Mucosa of stomach (tissue), 1 donor: ENCODE results near the gene ZBTB20.

Experiments used
- H3K27me3 ChIP-seq: one replicate; pipeline ENCODE4 v1.7.0; 2013; ENCODE audit warnings: mild to moderate bottlenecking, low read length; ENCODE audit not compliant: control insufficient read depth, insufficient read depth
- H3K36me3 ChIP-seq: one replicate; pipeline ENCODE4 v1.7.0; 2013; ENCODE audit warnings: low read length; ENCODE audit not compliant: control insufficient read depth, insufficient read depth
- H3K4me1 ChIP-seq: one replicate; pipeline ENCODE4 v1.7.0; 2013; ENCODE audit warnings: mild to moderate bottlenecking, low read length; ENCODE audit not compliant: control insufficient read depth, insufficient read depth
- H3K4me3 ChIP-seq: one replicate; pipeline ENCODE4 v1.7.0; 2013; ENCODE audit warnings: low read length
- H3K9ac ChIP-seq: one replicate; pipeline ENCODE4 v1.7.0; 2013; ENCODE audit warnings: mild to moderate bottlenecking, low read length, moderate library complexity
- H3K9me3 ChIP-seq: one replicate; pipeline ENCODE4 v1.7.0; 2013; ENCODE audit warnings: mild to moderate bottlenecking, low read length, moderate library complexity; ENCODE audit not compliant: control insufficient read depth
- donor health status: Pancreatic carcinoma.

ZBTB20 gene

GRCh38 chr3:114741066-114741465, 406.0 kb downstream of the ZBTB20 start:
- Histone ChIP-seq H3K9me3 (no peaks in the 10 kb centered on the region), H3K36me3 (no peaks in the 10 kb centered on the region), H3K4me1 (peaks cover 6% of the 10 kb centered on the region), H3K9ac (no peak overlapping the region), H3K27me3 (no peaks in the 10 kb centered on the region), H3K4me3 (no peak overlapping the region)

GRCh38 chr3:114739627-114740026, 407.5 kb downstream of the ZBTB20 start:
- Histone ChIP-seq H3K9me3 (no peaks in the 10 kb centered on the region), H3K9ac (no peak overlapping the region)

GRCh38 chr3:114732353-114732752, 414.7 kb downstream of the ZBTB20 start:
- Histone ChIP-seq H3K27me3 (no peaks in the 10 kb centered on the region), H3K9me3 (no peaks in the 10 kb centered on the region), H3K9ac (no peak overlapping the region), H3K36me3 (no peaks in the 10 kb centered on the region), H3K4me3 (no peak overlapping the region), H3K4me1 (no peaks in the 10 kb centered on the region)

More at GRCh38 chr3:114739627-114740026, 407.5 kb downstream of the ZBTB20 start:
- Histone ChIP-seq H3K27me3 (no peaks in the 10 kb centered on the region), H3K4me3 (no peak overlapping the region), H3K4me1 (no peaks in the 10 kb centered on the region), H3K36me3 (no peaks in the 10 kb centered on the region)

GRCh38 chr3:114730397-114730796, 416.7 kb downstream of the ZBTB20 start:
- Histone ChIP-seq H3K27me3 (no peaks in the 10 kb centered on the region), H3K9me3 (no peaks in the 10 kb centered on the region), H3K36me3 (no peaks in the 10 kb centered on the region), H3K4me1 (no peaks in the 10 kb centered on the region), H3K4me3 (no peak overlapping the region), H3K9ac (no peak overlapping the region)

DNA sequence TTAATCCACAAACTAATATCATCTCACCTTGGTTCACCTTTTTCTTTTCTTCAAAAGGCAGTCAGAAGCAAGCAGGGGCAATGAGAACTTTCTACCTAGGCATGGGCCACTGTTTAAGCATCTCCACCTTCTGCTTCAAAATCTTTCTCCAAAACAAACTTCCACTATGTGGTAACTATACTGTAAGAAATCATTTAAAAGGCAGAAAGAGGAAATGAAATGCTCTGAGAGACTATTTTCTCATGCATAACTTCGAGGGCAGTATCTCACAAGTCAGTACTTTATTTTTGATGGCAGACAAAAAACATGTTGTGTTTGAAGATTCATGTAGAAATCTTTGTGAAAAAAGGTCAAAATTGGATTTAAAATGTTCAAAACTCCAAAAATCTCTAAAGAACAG, 419.7 kb downstream of the ZBTB20 start:
- Histone ChIP-seq H3K4me1 (no peaks in the 10 kb centered on the region), H3K4me3 (no peak overlapping the region), H3K27me3 (no peaks in the 10 kb centered on the region)

GRCh38 chr3:114725966-114726365, 421.1 kb downstream of the ZBTB20 start:
- Histone ChIP-seq H3K36me3 (no peaks in the 10 kb centered on the region), H3K9me3 (no peaks in the 10 kb centered on the region), H3K27me3 (no peaks in the 10 kb centered on the region), H3K4me3 (no peak overlapping the region), H3K9ac (no peak overlapping the region), H3K4me1 (no peaks in the 10 kb centered on the region)

More for the DNA sequence above, 419.7 kb downstream of the ZBTB20 start:
- H3K9me3 ChIP-seq = no peaks in the 10 kb centered on the region
- H3K36me3 ChIP-seq = no peaks in the 10 kb centered on the region
- no peak overlapping the region for H3K9ac ChIP-seq

GRCh38 chr3:114722530-114722929, 424.6 kb downstream of the ZBTB20 start:
- H3K36me3 ChIP-seq = no peaks in the 10 kb centered on the region
- H3K9me3 ChIP-seq = no peaks in the 10 kb centered on the region
- no peak overlapping the region for H3K4me3 ChIP-seq
- peaks cover 17% of the 10 kb centered on the region for H3K4me1 ChIP-seq
- H3K27me3 ChIP-seq = no peaks in the 10 kb centered on the region
- H3K9ac ChIP-seq = no peak overlapping the region

DNA sequence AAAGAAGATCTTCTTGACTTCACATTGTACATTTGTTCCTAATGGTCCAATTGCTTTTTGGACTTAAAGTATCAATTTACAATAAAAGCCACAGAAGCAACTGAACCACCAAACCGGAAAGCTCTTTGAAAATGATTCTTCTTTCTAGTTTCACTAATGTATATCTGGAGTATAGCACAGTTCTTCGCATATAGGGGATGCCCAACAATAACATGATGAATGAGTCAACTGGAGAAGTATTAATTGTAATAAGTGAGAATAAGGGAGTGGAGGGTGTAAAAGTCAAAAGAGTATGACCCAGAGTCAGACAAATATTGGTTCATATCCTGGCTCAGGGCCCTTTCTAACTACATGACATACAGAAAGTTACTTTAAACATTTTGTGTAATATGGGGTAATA, 425.2 kb downstream of the ZBTB20 start:
- no peak overlapping the region for H3K4me3 ChIP-seq
- no peaks in the 10 kb centered on the region for H3K9me3 ChIP-seq
- no peak overlapping the region for H3K9ac ChIP-seq
- H3K27me3 ChIP-seq = no peaks in the 10 kb centered on the region
- peaks cover 18% of the 10 kb centered on the region for H3K4me1 ChIP-seq
- no peaks in the 10 kb centered on the region for H3K36me3 ChIP-seq

GRCh38 chr3:114721209-114721608, 425.9 kb downstream of the ZBTB20 start:
- Histone ChIP-seq H3K27me3 (no peaks in the 10 kb centered on the region), H3K36me3 (no peaks in the 10 kb centered on the region), H3K9me3 (no peaks in the 10 kb centered on the region), H3K4me3 (no peak overlapping the region), H3K4me1 (peaks cover 25% of the 10 kb centered on the region), H3K9ac (no peak overlapping the region)

GRCh38 chr3:114718898-114719210, 428.2 kb downstream of the ZBTB20 start:
- Histone ChIP-seq H3K9ac (no peak overlapping the region), H3K4me3 (peak overlapping the region; percentile 4)

GRCh38 chr3:114718071-114718897, 428.8 kb downstream of the ZBTB20 start:
- H3K4me3 ChIP-seq = no peak overlapping the region
- H3K4me1 ChIP-seq = peaks cover 49% of the 10 kb centered on the region
- no peaks in the 10 kb centered on the region for H3K27me3 ChIP-seq
- peak overlapping the region; percentile 17 for H3K9ac ChIP-seq
- H3K36me3 ChIP-seq = no peaks in the 10 kb centered on the region
- no peaks in the 10 kb centered on the region for H3K9me3 ChIP-seq

More at GRCh38 chr3:114718898-114719210, 428.2 kb downstream of the ZBTB20 start:
- H3K27me3 ChIP-seq = no peaks in the 10 kb centered on the region
- peaks cover 48% of the 10 kb centered on the region for H3K4me1 ChIP-seq
- H3K36me3 ChIP-seq = no peaks in the 10 kb centered on the region
- H3K9me3 ChIP-seq = no peaks in the 10 kb centered on the region

GRCh38 chr3:114716916-114717315, 430.2 kb downstream of the ZBTB20 start:
- no peaks in the 10 kb centered on the region for H3K9me3 ChIP-seq
- H3K27me3 ChIP-seq = no peaks in the 10 kb centered on the region
- H3K4me3 ChIP-seq = no peak overlapping the region
- H3K4me1 ChIP-seq = peaks cover 49% of the 10 kb centered on the region
- H3K36me3 ChIP-seq = no peaks in the 10 kb centered on the region
- no peak overlapping the region for H3K9ac ChIP-seq
